Right lobe of liver (tissue), 6 donors: ENCODE results near the gene TMEM245. TPM values are rescaled to one million over a fixed set of nuclear protein-coding genes. Genes with fewer than 3 reads are reported as not detected.

ENCODE experiments used
- ATAC-seq, 4 donors: fragments of 200-7000 bp; cut with Tn5 transposase; one replicate each; pipeline ENCODE4 v1.9.1; 2020; ENCODE audit warnings: mild to moderate bottlenecking in 4 of 4, moderate library complexity in 4 of 4
- DNase-seq, 3 donors: peaks; one replicate each; pipeline ENCODE4 v3.0.0-alpha.2; 2020
- H3K27ac ChIP-seq, 3 donors: fragments of 200-600 bp; one replicate each; pipeline ENCODE4 v1.8.0; 2022
- H3K27me3 ChIP-seq, 2 donors: fragments of 200-600 bp; one replicate each; pipeline ENCODE4 v1.8.0; 2022
- H3K36me3 ChIP-seq, 4 donors: fragments of 200-600 bp; sonication (generic) in 1 of 4; one replicate each; pipeline versions ENCODE4 v1.5.1 to v1.8.0; 2017 to 2022; ENCODE audit warnings: control low read depth in 1 of 4
- H3K4me1 ChIP-seq, 4 donors: fragments of 200-600 bp; sonication (generic) in 1 of 4; one replicate each; pipeline versions ENCODE4 v1.5.1 to v1.8.0; 2017 to 2022; ENCODE audit warnings: control low read depth in 1 of 4
- H3K4me3 ChIP-seq, 3 donors: fragments of 200-600 bp; one replicate each; pipeline ENCODE4 v1.8.0; 2022
- H3K9me3 ChIP-seq, 4 donors: fragments of 200-600 bp; sonication (generic) in 1 of 4; one replicate each; pipeline versions ENCODE4 v1.5.1 to v1.8.0; 2017 to 2022; ENCODE audit warnings: control low read depth in 1 of 4
- CTCF ChIP-seq, 4 donors: fragments of 200-600 bp in 3 of 4; fragments of 450-650 bp in 1 of 4; IDR thresholded peaks; one replicate each; pipeline versions ENCODE4 v1.5.1 to v1.8.0; 2016 to 2022; ENCODE audit warnings: antibody characterized with exemption in 4 of 4, mild to moderate bottlenecking in 2 of 4
- POLR2A ChIP-seq: fragments of 450-650 bp; IDR thresholded peaks from one replicate; pipeline ENCODE4 v1.6.1; 2017; ENCODE audit warnings: antibody characterized with exemption, mild to moderate bottlenecking
- WGBS: methylation state at CpG from one replicate; pipeline ENCODE4 v1.1.6; 2018; ENCODE audit warnings: low coverage, low lambda C conversion rate; ENCODE audit not compliant: insufficient coverage; ENCODE audit errors: missing lambda C conversion rate; 5-methylcytosine and 5-hydroxymethylcytosine counted together
- intact Hi-C, 2 donors: fragments of 100-400 bp; cut with DNase I; formaldehyde crosslinking; loops; one replicate each; pipeline versions ENCODE4 v1.11.2 to v1.14.1; 2022
- total RNA-seq, 6 experiments: library from RNA; depleted of rRNA in 2 of 6; stranded (reverse); fragments of >200 nt in 2 of 6; fragmentation: NEBNext Ultra II Directional in 3 of 6; extraction: Animal tissue kit (Norgen Biotek cat#: 25700) in 3 of 6; gene quantifications; one replicate each; pipeline versions ENCODE4 v1.1.0 to v1.2.4, GENCODE V29; 2016 to 2023
- donor health status: DM: no; HTN: yes; CAD: no.
- donor health status: DM: no; HTN: no; CAD: no.
- donor health status: DM: no; HTN: no; CAD: no.
- donor health status: DM: no; HTN: yes; CAD: no.
- donor health status: DM: no; HTN: yes; CAD: no.

The TMEM245 gene
- total RNA-seq, 6 experiments from 2014 or later = 24.7 to 39.5 (median 36.8) TPM

- TF ChIP-seq CTCF (IDR thresholded peaks at IDR 0.05) (no peak), POLR2A (no peak)
- 75% methylated on average over 8 of the region's 11 CpGs for whole genome bisulfite sequencing
- Histone ChIP-seq H3K27me3 (no peaks in the 10 kb centered on the region), H3K36me3 (no peaks in the 10 kb centered on the region), H3K4me1 (peaks cover 0 to 19% (median 11%) of the 10 kb centered on the region in 4 donors), H3K27ac (no peak overlapping the region), H3K9me3 (no peaks in the 10 kb centered on the region), H3K4me3 (no peak overlapping the region)
- no peak for DNase-seq
- intact Hi-C loops = no loop called here
- ATAC-seq = no peak
Observed at GRCh38 chr9:109121232-109121796, 1.6 kb upstream of the TMEM245 start.

GRCh38 chr9:109120204-109120789, 550 bp upstream of the TMEM245 start:
- TF ChIP-seq CTCF (IDR thresholded peaks at IDR 0.05) (no peak), POLR2A (no peak)
- no peaks in the 10 kb centered on the region for H3K9me3 ChIP-seq
- no peaks in the 10 kb centered on the region for H3K27me3 ChIP-seq
- intact Hi-C loops = no loop called here
- H3K36me3 ChIP-seq = no peaks in the 10 kb centered on the region
- no peak for DNase-seq
- H3K27ac ChIP-seq = no peak overlapping the region
- H3K4me1 ChIP-seq = peaks cover 0 to 29% (median 15%) of the 10 kb centered on the region in 4 donors
- WGBS = 31% methylated on average over 13 of the region's 13 CpGs
- no peak for ATAC-seq
- no peak overlapping the region for H3K4me3 ChIP-seq

- ATAC-seq (peak in 2 of 4 donors; percentile 1 to 4), DNase-seq (peak in 1 of 3 donors; percentile 52)
- no peak for TF ChIP-seq POLR2A
- TF ChIP-seq CTCF (IDR thresholded peaks at IDR 0.05) = no peak
- WGBS = 0% methylated on average over 9 of the region's 29 CpGs
- no peaks in the 10 kb centered on the region for H3K27me3 ChIP-seq
- no peaks in the 10 kb centered on the region for H3K9me3 ChIP-seq
- intact Hi-C loops = no loop called here
- peak overlapping the region; percentile 48 to 88 (median 70) for H3K4me3 ChIP-seq
- no peaks in the 10 kb centered on the region for H3K36me3 ChIP-seq
- peak overlapping the region; percentile 89 to 98 (median 93) for H3K27ac ChIP-seq
- peaks cover 0 to 38% (median 18%) of the 10 kb centered on the region in 4 donors for H3K4me1 ChIP-seq
Observed at GRCh38 chr9:109118808-109119438, 824 bp downstream of the TMEM245 start.

GRCh38 chr9:109117856-109118807, 1.6 kb downstream of the TMEM245 start:
- Histone ChIP-seq H3K27ac (peak overlapping the region; percentile 89 to 98 (median 93)), H3K4me3 (peak overlapping the region; percentile 48 to 88 (median 70)), H3K9me3 (no peaks in the 10 kb centered on the region), H3K4me1 (peaks cover 0 to 46% (median 18%) of the 10 kb centered on the region in 4 donors), H3K36me3 (no peaks in the 10 kb centered on the region), H3K27me3 (no peaks in the 10 kb centered on the region)
- 9% methylated on average over 14 of the region's 14 CpGs for WGBS
- intact Hi-C loops = no loop called here
- TF ChIP-seq POLR2A (no peak), CTCF (IDR thresholded peaks at IDR 0.05) (no peak)
- DNase-seq (peak; percentile 45 to 74 (median 67)), ATAC-seq (peak; percentile 23 to 47 (median 34))
